Measurements from ENCODE around the gene GAS2L2. TPM values are rescaled to one million over a fixed set of nuclear protein-coding genes. Genes with fewer than 3 reads are reported as not detected.
"Not testable (repeated sequence)": the region's sequence is repeated elsewhere in the genome, so short reads cannot be mapped to it uniquely, and the experiment has no call there.

Gene GAS2L2
- total and polyA plus RNA-seq, 5 donors from 2014 or later: not detected

DNA sequence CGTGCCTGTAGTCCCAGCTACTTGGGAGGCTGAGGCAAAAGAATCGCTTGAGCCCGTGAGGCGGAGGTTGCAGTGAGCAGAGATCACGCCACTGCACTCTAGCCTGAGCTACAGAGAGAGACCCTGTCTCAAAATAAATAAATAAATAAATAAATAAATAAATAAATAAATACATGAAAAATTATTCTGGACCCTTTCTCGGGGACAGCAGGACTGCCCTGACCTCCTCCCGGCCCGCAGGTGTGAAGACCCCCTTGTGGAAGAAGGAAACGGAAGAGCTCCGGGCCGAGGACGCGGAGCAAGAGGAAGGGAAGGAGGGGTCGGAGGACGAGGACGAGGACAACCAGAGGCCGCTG, 10.7 kb upstream of the GAS2L2 start:
- Mint-ChIP-seq H3K27me3 (peaks cover 23% of the 10 kb centered on the region), H3K9me3 (no peaks in the 10 kb centered on the region), H3K4me1 (peaks cover 0 to 9% (median 3%) of the 10 kb centered on the region in 4 donors), H3K36me3 (peaks cover 3% of the 10 kb centered on the region), H3K4me3 (peak overlapping the region in 3 of 4 donors; percentile 91 to 95 (median 91)), H3K27ac (peak overlapping the region in 1 of 3 donors; percentile 66)
- Histone ChIP-seq H3K27me3 (ENCODE audit: control insufficient read depth, insufficient read depth, low read length) (no peaks in the 10 kb centered on the region), H3K27ac (ENCODE audit: insufficient read depth, low read length, poor library complexity, severe bottlenecking) (no peak overlapping the region), H3K4me1 (ENCODE audit: control insufficient read depth, insufficient read depth, low read length, poor library complexity, severe bottlenecking) (peaks cover 11% of the 10 kb centered on the region), H3K9me3 (ENCODE audit: control insufficient read depth in 2 of 2, low read length in 2 of 2) (no peaks in the 10 kb centered on the region), H3K4me3 (ENCODE audit: low read depth, low read length) (no peak overlapping the region), H3K36me3 (ENCODE audit: control insufficient read depth, insufficient read depth, low read length) (no peaks in the 10 kb centered on the region)
- no peak for ATAC-seq (ENCODE audit: low read depth in 2 of 2)
- no peak for DNase-seq

DNA sequence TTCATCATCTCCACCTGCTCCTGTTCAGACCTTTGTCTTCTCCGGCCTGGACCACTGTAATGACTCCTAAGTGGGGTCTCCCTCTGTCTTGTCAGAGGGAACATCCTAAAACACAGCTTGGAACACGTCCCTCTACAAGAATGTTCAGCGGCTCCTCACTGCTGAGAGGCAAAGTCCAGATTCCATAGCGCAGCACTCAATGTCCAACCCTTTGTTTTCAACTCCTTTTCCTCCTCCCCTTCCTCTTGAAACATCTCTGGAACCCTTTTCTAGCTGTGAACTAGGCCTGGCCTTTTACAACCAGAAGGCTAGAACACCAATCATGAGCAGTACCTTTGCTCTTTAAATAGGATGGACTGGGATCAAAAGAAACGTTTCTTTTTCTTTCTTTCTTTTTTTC, 8.6 kb upstream of the GAS2L2 start:
- Mint-ChIP-seq H3K4me1 (peaks cover 0 to 9% (median 3%) of the 10 kb centered on the region in 4 donors), H3K36me3 (peaks cover 3% of the 10 kb centered on the region), H3K4me3 (peak overlapping the region in 1 of 4 donors; percentile 50), H3K27ac (no peak overlapping the region), H3K9me3 (no peaks in the 10 kb centered on the region), H3K27me3 (peaks cover 16% of the 10 kb centered on the region)
- no peak for DNase-seq
- Histone ChIP-seq H3K27ac (ENCODE audit: insufficient read depth, low read length, poor library complexity, severe bottlenecking) (no peak overlapping the region), H3K4me1 (ENCODE audit: control insufficient read depth, insufficient read depth, low read length, poor library complexity, severe bottlenecking) (peaks cover 11% of the 10 kb centered on the region), H3K27me3 (ENCODE audit: control insufficient read depth, insufficient read depth, low read length) (no peaks in the 10 kb centered on the region), H3K9me3 (ENCODE audit: control insufficient read depth in 2 of 2, low read length in 2 of 2) (no peaks in the 10 kb centered on the region), H3K36me3 (ENCODE audit: control insufficient read depth, insufficient read depth, low read length) (no peaks in the 10 kb centered on the region), H3K4me3 (ENCODE audit: low read depth, low read length) (no peak overlapping the region)
- no peak for ATAC-seq (ENCODE audit: low read depth in 2 of 2)

DNA sequence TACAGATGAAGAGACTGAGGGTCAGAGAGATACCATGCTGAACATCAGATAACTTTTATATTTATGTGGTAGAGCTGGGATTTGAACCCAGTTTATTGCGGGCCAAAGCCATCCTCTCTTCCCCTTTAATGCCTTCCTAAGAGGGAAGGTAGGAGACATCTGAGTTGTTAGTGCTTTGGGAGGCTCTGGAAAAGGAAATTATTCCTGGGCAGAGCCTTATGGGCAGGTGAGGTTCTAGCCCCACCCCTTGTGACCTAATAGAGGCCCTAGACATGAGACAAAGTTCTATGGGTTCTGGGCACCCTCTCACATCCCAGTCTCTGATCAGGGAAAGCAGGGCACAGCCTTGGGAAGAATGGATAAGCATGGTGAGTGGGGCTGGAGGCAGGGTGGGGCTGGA, 7.5 kb upstream of the GAS2L2 start, which contains the start of gene C17orf50:
Gene C17orf50 (plus strand): TSS at position 301 of the 400 bp plus-strand sequence. CDS start 55 bp downstream, at position 356.
- H3K27me3 Mint-ChIP-seq: peaks cover 16% of the 10 kb centered on the region
- no peak within 1 kb of the TSS for H3K4me3 ChIP-seq (ENCODE audit: low read depth, low read length)
- no peaks in the 10 kb centered on the region for H3K27me3 ChIP-seq (ENCODE audit: control insufficient read depth, insufficient read depth, low read length)
- DNase-seq (no peak), ATAC-seq (ENCODE audit: low read depth in 2 of 2) (no peak)
- H3K4me1 ChIP-seq (ENCODE audit: control insufficient read depth, insufficient read depth, low read length, poor library complexity, severe bottlenecking): peaks cover 11% of the 10 kb centered on the region
- H3K36me3 ChIP-seq (ENCODE audit: control insufficient read depth, insufficient read depth, low read length): no peaks in the 10 kb centered on the region
- no peaks in the 10 kb centered on the region for H3K9me3 ChIP-seq (ENCODE audit: control insufficient read depth in 2 of 2, low read length in 2 of 2)
- H3K9me3 Mint-ChIP-seq: no peaks in the 10 kb centered on the region
- no peak within 1 kb of the TSS for H3K27ac ChIP-seq (ENCODE audit: insufficient read depth, low read length, poor library complexity, severe bottlenecking)
- peaks cover 0 to 9% (median 3%) of the 10 kb centered on the region in 4 donors for H3K4me1 Mint-ChIP-seq
- H3K36me3 Mint-ChIP-seq: peaks cover 3% of the 10 kb centered on the region
- no peak within 1 kb of the TSS for H3K27ac Mint-ChIP-seq
- H3K4me3 Mint-ChIP-seq: peak within 1 kb of the TSS in 1 of 4 donors; percentile 50

DNA sequence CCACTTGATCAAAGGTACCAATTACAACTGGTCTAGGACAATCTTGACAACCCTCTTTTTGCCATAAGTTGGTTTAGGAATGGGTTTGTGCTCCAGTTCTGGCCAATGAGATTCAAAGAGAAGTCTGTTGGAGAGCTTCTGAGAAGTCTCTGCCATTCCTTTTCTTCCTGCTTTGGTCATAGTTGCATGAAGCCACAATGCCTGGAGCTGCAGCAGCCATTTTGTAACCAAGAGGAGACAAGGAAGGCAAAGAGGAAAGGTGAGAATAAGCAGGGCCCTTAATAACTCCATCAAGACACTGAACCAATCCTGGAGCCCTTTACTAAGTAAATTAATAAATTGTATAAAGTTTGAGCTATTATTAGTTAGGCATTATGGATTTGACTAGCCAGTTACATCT, 4.2 kb upstream of the GAS2L2 start:
- DNase-seq (no peak), ATAC-seq (ENCODE audit: low read depth in 2 of 2) (no peak)
- H3K27me3 Mint-ChIP-seq: peaks cover 20% of the 10 kb centered on the region
- Histone ChIP-seq H3K9me3 (ENCODE audit: control insufficient read depth in 2 of 2, low read length in 2 of 2) (no peaks in the 10 kb centered on the region), H3K36me3 (ENCODE audit: control insufficient read depth, insufficient read depth, low read length) (no peaks in the 10 kb centered on the region), H3K27ac (ENCODE audit: insufficient read depth, low read length, poor library complexity, severe bottlenecking) (no peak overlapping the region), H3K27me3 (ENCODE audit: control insufficient read depth, insufficient read depth, low read length) (no peaks in the 10 kb centered on the region), H3K4me1 (ENCODE audit: control insufficient read depth, insufficient read depth, low read length, poor library complexity, severe bottlenecking) (no peaks in the 10 kb centered on the region), H3K4me3 (ENCODE audit: low read depth, low read length) (no peak overlapping the region)
- no peak overlapping the region for H3K27ac Mint-ChIP-seq
- H3K9me3 Mint-ChIP-seq: no peaks in the 10 kb centered on the region
- peaks cover 0 to 2% (median 0%) of the 10 kb centered on the region in 4 donors for H3K4me1 Mint-ChIP-seq
- peaks cover 3% of the 10 kb centered on the region for H3K36me3 Mint-ChIP-seq
- no peak overlapping the region for H3K4me3 Mint-ChIP-seq

DNA sequence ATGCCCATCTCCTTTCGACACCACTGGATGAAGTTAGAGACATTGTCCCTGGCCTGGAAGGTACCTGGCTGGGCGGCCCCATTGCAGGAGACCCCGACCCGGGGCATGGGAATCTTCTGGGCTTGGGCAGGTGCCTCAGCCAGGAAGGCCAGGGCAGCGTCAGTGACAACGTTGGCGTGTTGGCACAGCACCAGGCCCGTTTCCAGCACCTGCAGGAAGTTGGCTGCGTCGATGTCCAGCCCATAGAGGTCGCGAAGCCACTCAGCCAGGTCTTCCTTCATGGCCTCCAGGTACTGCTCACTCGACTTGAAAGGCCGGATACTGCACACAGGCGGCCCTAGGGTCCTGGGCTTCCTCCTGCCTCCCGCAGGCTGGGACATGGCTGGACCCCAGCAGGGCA, 568 bp downstream of the GAS2L2 start:
- no peak overlapping the region for H3K27ac ChIP-seq (ENCODE audit: insufficient read depth, low read length, poor library complexity, severe bottlenecking)
- Mint-ChIP-seq H3K27ac (no peak overlapping the region), H3K4me3 (no peak overlapping the region), H3K9me3 (no peaks in the 10 kb centered on the region), H3K4me1 (peaks cover 0 to 9% (median 0%) of the 10 kb centered on the region in 4 donors), H3K36me3 (no peaks in the 10 kb centered on the region), H3K27me3 (peaks cover 52% of the 10 kb centered on the region)
- H3K4me1 ChIP-seq (ENCODE audit: control insufficient read depth, insufficient read depth, low read length, poor library complexity, severe bottlenecking): peaks cover 5% of the 10 kb centered on the region
- H3K27me3 ChIP-seq (ENCODE audit: control insufficient read depth, insufficient read depth, low read length): peaks cover 19% of the 10 kb centered on the region
- DNase-seq: no peak
- H3K36me3 ChIP-seq (ENCODE audit: control insufficient read depth, insufficient read depth, low read length): no peaks in the 10 kb centered on the region
- no peaks in the 10 kb centered on the region for H3K9me3 ChIP-seq (ENCODE audit: control insufficient read depth in 2 of 2, low read length in 2 of 2)
- no peak for ATAC-seq (ENCODE audit: low read depth in 2 of 2)
- no peak overlapping the region for H3K4me3 ChIP-seq (ENCODE audit: low read depth, low read length)

DNA sequence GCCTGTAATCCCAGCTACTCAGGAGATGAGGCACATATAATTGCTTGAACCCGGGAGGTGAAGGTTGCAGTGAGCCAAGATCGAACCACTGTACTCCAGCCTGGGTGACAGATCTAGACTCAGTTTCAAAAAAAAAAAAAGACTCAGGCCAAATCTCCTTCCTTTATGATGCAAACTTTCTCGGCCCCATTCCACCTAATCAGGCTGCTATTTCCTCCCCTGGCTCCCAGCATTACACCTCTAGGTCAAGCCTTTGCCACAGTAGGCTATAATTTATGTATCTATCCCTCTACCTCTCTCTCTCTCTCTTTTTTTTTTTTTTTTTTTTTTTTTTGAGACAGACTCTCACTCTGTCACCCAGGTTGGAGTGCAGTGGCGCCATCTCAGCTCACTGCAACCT, 1.5 kb downstream of the GAS2L2 start:
- H3K9me3 ChIP-seq (ENCODE audit: control insufficient read depth in 2 of 2, low read length in 2 of 2); ATAC-seq (ENCODE audit: low read depth in 2 of 2); H3K27ac ChIP-seq (ENCODE audit: insufficient read depth, low read length, poor library complexity, severe bottlenecking); H3K36me3 ChIP-seq (ENCODE audit: control insufficient read depth, insufficient read depth, low read length); H3K4me3 ChIP-seq (ENCODE audit: low read depth, low read length); H3K9me3 Mint-ChIP-seq; H3K36me3 Mint-ChIP-seq; H3K4me3 Mint-ChIP-seq; H3K27ac Mint-ChIP-seq; DNase-seq; H3K4me1 Mint-ChIP-seq; H3K4me1 ChIP-seq (ENCODE audit: control insufficient read depth, insufficient read depth, low read length, poor library complexity, severe bottlenecking): not testable (repeated sequence)
- peaks cover 57% of the 10 kb centered on the region for H3K27me3 Mint-ChIP-seq
- H3K27me3 ChIP-seq (ENCODE audit: control insufficient read depth, insufficient read depth, low read length): peaks cover 19% of the 10 kb centered on the region

DNA sequence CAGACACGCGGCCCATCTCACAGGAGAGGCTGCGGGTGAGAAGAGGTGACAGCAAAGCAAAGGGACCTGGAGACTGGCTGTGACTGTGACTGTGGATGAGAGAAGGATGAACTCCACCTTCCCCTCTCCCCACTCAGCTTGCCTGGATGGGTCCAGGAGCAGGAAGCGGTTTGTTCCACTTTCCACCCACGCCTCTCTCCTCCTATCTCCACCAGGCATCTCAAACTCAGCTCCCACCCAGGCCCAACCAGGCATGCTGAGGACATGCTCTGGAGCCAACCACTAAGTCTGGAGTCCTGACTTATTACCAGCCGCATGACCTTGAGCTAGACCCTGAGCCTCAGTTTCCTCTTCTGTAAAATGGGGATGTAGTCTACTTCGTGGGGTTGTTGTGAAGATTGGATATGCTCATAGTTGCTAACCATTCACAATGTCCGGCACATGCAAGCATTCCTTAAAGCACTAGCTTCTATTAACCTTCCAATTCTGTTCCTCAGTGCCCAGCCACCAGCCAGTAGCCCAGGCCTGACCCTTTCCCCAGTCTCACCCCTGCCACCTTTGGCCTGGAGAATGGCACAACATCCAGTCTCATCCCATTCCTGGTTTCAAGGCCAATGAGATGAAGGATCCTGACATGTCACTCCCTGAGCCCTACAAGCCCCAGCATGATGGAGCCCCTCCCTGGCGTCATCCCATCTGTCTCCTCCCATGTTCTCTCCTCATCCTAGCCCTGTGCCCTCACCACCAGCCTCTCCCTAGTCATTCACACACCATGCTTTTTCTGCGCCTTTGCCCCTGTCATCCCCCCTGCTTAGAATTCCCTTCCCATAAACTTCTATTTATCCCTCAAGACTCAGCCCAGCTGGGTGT, 2.3 kb downstream of the GAS2L2 start:
- H3K4me1 ChIP-seq (ENCODE audit: control insufficient read depth, insufficient read depth, low read length, poor library complexity, severe bottlenecking): peaks cover 9% of the 10 kb centered on the region
- no peaks in the 10 kb centered on the region for H3K36me3 ChIP-seq (ENCODE audit: control insufficient read depth, insufficient read depth, low read length)
- Mint-ChIP-seq H3K9me3 (no peaks in the 10 kb centered on the region), H3K4me3 (no peak overlapping the region), H3K4me1 (peaks cover 0 to 9% (median 0%) of the 10 kb centered on the region in 4 donors), H3K36me3 (no peaks in the 10 kb centered on the region), H3K27ac (no peak overlapping the region), H3K27me3 (peaks cover 61% of the 10 kb centered on the region)
- no peak overlapping the region for H3K27ac ChIP-seq (ENCODE audit: insufficient read depth, low read length, poor library complexity, severe bottlenecking)
- no peaks in the 10 kb centered on the region for H3K9me3 ChIP-seq (ENCODE audit: control insufficient read depth in 2 of 2, low read length in 2 of 2)
- ATAC-seq (ENCODE audit: low read depth in 2 of 2) (no peak), DNase-seq (no peak)
- no peak overlapping the region for H3K4me3 ChIP-seq (ENCODE audit: low read depth, low read length)
- peaks cover 19% of the 10 kb centered on the region for H3K27me3 ChIP-seq (ENCODE audit: control insufficient read depth, insufficient read depth, low read length)
